Measurements from ENCODE around the gene HACD2. TPM values are rescaled to one million over a fixed set of nuclear protein-coding genes. Genes with fewer than 3 reads are reported as not detected.

The HACD2 gene
- total RNA-seq, 1 donor from 2014 or later, result 17.3 TPM

DNA sequence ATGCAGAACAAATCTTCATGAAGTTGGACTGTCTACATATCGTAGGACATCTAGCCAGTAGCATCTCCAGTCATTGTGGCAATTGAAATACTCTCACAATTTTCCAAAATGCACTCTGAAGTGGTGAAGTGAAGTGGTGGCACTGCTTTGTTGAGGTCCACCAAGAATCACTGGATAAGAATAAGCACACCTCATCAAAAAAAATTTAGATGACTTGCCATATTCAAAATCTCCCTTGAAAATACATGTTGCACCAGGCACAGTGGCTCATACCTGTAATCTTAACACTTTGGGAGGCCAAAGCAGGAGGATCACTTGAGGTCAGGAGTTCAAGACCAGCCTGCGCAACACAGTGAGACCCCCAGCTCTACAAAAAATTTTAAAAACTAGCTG, 12.9 kb downstream of the HACD2 start:
- DNase-seq (ENCODE audit: low read depth), result no peak

DNA sequence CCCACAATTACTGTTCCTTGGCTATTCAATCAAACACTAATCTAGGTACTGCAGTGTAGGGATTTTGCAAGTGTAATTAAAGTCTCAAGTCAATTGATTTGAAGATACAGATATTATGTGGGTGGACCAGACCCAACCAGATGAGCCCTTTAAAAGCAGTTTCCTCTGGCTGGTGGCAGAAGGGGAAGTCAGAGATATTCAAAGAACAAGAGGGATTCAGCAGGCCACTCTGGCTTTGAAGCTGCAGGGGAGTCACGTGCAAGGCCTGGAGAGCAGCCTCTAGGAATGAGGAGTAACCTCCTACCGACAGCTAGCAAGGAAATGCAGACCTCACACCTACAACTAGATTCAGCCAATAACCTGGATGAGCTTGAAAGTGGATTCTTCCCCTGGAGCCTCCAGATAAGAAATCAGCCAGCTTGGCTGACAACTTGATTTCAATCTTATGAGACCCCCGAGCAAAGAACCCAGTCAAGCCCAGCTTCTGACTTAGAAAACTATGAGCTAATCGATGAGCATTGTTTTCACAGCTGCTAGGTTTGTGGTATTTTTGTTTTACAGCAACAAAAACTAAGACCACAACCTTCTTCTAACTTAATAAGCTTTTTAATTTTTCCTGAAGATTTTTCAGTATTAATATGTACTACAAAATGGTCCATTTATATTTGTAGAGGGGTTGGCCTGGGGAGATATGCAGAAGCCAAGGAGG, 13.4 kb downstream of the HACD2 start:
- DNase-seq (ENCODE audit: low read depth), result no peak

DNA sequence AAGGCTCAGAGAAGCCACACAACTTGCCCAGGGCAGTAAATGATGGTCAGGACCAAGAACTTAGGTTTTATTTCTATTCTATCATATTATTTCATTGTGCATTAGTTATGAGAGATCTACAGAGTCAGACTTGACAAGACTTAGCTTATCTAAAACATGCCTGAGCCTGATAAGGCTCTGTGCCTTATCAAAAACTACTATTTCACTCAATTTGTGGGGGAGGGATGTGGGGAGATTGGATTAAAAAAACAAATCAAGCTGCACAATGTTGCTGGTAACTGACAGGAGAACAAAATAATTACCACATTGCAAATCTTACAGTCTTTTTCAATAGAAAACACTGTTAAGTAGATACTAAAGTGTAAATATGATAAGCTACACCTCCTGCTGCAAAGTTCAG, 16.0 kb downstream of the HACD2 start:
- no peak for DNase-seq (ENCODE audit: low read depth)

DNA sequence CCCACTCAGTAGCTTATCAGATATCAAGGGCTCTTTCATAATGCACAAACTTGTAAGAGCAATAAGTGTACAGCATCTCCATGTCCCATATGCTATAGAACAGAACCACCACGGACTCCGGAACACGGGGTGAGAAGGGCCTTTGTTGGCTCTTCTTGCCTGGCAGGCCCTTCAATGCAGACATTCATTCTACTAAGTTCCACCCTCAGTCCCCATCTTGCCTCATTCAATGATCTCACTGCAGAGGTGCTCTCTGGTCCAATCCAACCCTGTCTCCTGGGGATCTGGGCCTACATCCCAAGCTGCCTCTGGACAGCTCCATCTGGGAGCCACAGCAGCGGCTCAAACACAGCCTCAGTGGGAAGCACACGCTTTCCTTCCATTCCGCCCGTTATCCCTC, 16.8 kb downstream of the HACD2 start:
- no peak for DNase-seq (ENCODE audit: low read depth)

DNA sequence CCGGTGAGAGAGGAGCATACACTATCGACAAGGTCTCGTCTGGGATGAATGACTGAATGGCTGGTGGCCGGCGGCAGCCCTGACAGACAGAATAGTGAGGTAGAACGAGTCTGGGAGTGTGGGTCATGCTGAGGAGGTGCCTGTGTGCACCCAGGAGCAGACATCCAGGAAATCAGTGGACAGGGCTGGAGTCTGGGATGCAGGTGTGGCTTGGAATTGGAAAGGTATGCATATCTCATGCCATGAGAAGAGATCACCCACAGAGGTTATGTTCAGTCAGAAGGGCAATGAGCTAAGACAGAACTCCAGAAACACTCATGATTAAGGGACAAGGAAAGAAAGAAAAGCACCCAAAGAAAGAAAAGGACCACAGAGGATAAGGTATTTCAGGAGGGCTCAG, 20.8 kb downstream of the HACD2 start:
- no peak for DNase-seq (ENCODE audit: low read depth)

DNA sequence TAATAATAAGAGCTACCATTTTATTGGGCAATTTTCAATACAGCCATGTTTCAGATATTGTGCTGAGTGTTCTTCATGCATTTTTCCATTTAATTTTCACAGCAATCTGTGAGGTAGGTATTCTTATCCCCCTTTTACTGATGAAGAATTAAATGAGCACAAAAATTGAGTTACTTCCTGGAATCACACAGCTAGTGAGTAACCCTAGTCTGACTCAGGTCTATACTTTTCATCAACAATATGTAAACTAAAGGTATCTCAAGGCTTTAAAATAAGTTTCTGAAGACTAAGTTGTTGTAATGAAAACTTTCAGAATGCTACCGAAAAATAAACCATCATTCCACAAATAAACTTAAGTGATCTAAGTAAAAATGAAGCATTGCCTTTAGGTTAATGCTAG, 22.3 kb downstream of the HACD2 start:
- no peak for DNase-seq (ENCODE audit: low read depth)

DNA sequence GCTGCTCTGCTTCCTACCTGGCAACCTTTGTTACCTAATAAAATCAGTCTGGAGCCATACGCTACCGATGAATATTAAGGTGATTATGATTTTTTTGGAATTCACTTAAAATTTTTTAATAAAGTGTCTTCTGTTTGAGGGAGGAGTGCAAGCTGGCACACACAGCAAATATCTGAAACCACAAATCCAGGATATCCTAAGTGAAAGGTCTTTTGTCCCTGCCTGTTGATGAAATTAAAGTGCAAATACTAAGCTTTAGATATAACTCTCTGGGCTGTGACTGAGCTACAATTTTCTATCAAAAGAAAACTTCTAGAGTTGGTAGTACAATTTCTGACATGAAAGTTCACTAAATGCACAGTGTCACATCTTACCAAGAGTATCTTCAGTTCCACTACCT, 23.7 kb downstream of the HACD2 start:
- no peak for DNase-seq (ENCODE audit: low read depth)

DNA sequence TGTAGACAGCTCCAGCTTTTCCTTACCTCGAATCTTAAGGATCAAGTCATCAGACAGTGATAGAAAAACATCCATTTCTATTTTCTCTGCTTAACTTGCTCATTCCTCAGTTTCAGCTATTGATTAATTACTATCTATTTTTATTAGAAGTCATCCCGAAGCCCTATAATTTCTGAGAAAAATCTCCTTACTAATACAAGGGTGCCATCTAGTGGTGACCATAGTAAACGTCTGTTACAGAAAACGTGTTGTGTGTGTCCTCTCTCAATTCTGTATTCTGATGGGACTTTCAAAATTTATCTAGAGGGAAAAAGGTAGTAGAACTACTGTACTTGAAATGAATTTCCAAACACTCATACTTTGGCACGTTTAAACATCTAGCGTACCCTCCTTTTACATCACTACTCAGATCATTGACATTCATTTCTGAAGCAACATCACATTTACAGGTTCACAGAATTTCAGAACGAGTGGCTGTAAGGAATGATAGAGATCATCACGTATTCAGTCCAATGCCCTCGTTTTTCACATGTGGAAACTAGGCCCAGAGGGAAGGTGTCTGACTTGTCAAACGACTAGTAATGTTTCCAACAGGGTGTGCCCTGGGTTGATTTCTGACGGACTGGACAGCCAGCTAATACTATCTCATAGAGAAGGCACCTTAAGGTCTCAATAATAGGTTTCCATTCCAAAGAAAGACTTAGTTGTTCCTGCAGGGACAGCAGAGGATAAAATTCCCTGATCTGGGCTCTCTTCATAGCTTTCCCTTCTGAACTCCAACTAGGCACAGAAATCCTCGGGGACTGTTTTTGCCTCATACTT, 25.6 kb downstream of the HACD2 start:
- peak; percentile 63 for DNase-seq (ENCODE audit: low read depth)

DNA sequence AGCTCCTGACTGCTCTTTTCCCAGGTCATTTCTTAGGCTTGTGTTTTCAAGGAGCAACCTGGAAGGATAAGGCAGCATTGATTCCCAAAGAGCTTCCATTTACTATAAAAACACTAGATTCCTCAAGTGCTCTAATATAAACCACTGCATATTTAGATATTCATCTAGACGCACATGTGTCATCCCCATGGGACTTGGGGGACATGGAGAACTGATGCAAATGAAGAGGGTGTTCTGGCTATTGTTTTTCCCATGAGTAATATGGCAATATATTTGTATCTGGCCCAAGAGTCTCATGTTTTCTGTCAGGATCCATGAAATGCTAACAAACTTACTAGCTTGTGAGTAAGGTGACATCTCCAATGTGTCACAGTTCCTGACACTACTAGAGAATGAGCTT, 31.3 kb downstream of the HACD2 start:
- DNase-seq (ENCODE audit: low read depth), result no peak

DNA sequence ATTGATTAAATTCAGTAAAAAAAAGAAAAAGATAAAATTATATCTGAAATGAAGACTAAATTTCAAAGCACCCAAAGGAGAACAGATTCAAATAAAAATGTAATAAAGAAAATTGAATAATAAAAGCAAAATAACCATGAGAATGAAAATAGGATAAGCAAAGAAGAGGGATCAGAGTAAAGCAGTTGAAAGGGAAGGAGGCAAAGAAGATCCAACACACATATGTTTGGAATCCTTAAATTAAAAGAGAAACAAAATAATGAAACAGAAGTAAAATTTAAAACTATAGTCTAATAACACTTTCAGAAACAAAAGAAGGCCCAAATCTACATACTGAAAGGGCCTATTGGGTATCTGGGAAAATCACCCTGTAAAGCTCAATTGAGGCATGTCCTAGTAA, 32.1 kb downstream of the HACD2 start:
- DNase-seq (ENCODE audit: low read depth), result no peak

DNA sequence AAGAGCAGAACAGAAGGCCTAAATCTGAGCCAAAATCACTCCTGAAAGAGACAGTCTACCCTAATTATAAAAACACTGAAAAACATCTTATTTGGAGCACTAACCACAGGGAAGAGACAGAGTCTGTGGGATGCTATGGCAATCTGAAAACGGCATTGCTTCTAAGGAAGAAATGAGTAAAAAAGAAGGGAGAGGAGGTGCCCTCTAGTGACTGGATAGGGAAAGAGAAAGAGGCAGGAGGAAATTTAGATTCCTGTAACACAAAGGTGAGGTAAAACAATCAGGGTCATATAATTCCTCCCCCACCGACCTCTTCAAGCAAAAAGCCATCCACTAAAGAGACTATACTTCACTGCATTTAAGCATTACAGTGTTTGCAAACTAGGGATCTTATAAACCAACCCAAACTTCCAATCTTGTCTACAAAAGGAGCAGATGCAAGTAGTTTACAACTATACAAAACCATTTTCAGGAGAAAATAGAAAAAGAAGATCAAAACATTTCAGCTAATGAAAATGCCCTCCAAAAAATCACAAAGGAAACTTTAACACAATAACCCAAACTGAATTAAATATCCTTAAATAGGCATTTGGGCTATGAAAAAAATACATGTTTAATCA, 32.6 kb downstream of the HACD2 start:
- no peak for DNase-seq (ENCODE audit: low read depth)

DNA sequence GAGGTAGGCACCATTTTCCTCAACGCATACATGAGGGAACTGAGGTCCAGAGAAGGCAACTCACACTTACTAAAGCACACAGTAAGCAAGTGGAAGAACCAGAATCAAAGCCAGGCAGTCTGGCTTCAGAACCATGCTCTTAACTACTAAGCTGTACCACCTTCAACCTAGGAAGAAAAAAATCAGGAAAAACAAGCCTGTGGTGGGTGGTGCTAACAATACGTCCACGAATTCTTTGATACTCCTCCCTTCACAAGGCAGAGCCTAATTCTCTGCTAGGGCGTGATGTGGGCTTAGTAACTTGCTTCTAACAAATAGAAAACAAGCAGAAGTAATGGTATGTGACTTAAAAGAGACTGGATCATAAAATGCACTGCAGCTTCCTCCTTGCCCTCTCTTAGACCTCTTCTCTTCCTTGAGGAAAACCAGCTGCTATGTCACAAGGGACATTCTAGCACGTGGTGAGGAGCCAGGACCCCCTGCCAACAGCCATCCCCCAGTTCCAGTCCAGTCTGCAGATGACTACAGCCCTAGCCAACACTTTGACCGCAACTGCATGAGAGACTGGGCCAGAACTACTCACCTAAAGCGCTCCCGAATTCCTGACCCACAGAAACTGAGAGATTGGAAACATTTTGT, 36.9 kb downstream of the HACD2 start:
- no peak for DNase-seq (ENCODE audit: low read depth)

DNA sequence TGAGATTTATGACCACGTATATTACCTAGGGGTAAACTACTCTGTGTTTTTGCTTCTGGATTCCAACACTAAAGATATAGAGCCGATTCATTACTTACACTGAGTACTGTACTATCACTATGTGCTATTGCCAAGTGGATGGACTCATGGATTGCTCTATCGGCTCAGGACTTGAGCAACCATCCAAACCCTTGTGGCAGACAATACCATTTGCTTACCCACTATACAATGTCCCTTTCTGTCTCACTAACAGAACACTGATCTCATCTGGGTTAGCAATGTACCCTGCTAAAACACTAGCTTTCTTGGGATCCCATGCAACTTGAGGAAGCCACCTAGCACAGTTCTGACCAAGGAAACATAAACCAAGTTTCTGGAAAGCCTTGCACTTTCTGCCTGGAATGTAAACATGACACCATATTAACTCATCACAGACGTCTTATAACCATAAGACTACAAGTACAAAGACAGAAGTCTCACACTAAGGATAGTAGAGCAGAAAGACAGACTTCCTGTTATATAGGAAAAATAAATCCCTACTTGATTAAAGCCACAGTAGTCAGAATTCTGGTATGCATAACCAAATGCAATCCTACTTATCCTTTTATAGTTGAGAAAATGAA, 38.6 kb downstream of the HACD2 start:
- DNase-seq (ENCODE audit: low read depth), result no peak

DNA sequence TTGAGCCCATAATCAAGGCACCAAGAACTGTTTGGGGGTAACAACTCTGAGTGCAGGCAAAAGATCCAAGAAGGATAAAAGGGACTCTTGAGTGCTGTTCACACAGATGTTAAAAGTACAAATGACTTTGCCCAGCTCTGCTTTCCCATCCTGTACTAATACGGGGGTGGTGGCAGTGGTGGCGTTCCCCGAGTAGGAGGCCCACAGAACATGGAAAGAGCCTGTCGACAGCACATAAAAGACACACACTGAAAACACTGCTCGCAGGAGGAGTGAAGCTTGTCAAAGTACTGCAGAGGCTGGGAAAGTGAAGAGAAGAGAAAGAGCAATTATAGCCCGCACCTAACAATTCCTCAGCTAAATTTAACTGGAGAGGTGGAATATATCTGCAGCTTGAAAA, 40.9 kb downstream of the HACD2 start:
- DNase-seq (ENCODE audit: low read depth), result no peak

DNA sequence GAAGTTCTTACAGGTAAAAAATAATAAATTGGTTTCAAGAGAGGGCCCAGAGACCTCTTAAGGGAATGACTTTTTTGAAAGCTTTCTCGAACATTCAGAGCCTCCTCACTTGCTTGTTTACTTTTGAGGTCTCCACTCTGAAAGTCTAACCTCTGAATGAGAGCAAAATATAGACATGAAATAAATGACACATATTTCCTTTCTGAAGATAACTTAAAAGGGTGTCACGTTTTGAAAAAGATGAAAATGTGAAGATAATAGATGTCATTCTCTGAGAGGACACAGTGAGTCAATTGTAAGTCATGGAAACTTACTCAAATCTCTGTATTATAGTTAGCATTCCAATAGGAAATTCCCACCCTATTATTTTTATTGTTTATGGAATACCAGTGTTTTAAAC, 44.6 kb downstream of the HACD2 start:
- no peak for DNase-seq (ENCODE audit: low read depth)

DNA sequence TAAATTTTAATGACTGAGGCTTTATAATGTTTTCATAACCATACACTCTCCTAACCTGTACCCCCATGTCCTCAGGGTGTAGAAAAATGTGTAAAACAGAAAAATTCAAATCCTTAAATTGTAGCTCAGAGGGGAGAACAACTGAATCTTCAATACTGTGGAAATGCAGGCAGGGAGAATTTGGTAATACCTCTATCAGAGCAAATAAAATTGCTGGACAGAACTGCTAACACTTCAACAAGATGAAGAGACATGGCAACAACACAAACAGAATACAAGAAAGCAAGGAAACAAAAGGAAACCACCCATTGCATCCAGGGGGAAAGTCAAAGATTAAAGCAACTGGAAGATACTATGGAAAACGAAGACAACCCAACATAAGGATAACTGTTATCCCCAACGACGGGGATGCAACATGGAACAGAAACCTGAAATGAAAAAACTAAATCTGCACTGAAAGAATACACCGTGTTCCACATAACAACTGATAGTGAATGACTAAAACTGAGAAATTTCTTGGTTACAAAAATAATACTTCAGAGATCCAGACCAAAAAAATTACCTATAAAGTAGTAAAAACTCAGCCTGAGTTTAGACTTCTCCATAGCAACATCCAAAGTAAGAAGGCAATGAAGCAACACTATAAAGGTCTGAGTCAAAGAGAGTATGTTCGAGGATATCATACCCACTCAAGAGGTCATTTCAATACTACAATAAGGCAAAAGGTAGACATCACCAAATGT, 48.5 kb downstream of the HACD2 start:
- DNase-seq (ENCODE audit: low read depth), result no peak

DNA sequence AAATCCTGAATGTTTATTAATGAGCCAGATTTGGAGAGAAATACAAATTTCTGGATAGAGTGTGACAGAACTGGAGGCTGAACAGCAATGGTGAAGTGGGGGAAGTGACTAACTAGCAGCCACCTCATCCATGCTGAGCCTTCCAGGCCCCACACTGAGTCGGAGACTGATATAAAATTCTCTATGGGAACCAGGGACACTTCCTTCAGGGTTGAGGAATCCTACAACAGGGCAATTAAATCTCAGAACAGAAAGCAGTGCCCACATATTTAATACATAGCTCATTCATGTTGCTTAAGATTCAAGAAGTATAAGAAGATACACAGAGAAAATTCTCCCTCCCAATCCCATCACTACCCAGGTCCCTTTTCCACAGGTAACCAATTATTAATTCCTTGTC, 49.3 kb downstream of the HACD2 start:
- no peak for DNase-seq (ENCODE audit: low read depth)

DNA sequence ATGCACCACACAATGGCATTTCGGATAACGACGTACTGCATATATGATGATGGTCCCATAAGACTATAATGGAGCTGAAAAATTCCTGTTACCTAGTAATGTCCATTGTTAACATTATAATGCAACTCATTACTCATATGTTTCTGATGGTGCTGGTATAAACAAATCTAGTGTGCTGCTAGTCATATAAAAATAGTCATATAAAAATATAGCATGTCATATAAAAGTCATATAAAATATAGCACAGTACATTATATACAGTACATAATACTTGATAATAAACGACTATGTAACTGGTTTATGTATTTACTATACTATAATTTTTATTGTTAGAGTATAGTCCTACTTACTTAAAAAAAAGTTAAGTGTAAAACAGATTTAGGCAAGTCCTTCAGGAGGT, 50.6 kb downstream of the HACD2 start:
- no peak for DNase-seq (ENCODE audit: low read depth)

DNA sequence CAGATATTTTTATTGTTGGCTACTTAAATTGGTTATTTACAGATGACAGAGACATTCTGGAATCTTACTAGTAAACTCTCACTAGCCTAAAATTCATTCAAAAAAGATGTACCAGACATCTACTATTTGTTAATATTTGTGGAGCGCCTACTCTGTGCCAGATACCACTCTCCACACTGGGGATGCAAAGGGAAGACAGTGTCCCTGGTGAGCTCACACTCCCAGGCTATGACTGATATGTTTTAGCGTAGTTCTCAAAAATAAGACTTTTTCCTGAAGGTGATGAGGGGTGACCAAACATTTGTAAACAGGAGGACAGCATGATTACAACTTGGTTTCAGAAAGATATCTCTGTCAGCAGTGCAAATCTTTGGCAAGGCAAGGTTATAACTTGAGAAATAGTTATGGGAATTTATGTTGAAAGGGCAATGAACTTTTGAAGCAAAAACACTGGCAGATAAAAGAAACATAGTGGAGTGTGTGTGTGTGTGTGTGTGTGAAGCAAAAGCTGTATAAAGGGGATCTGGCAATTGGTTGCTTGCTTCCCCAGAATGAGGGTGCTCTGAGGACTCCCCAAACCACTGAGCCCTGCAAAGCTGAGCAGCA, 51.2 kb downstream of the HACD2 start:
- no peak for DNase-seq (ENCODE audit: low read depth)

DNA sequence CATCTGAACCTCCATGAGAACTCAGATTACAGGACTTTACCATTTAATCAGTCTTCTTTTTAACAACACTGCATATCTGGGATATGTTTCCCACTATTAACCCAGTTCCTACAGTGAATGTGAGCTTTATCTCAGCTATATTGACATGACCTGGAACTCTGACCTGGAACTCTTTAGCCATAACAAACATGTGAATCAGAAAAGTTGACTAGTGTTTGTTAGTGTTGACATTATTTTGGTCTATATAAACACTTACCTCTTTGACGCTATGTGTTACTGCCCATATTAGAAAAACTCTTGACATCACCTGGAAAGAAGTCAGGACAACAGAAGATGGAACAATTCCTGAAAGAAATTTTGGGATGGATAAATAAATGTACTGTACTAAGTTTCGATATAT, 56.7 kb downstream of the HACD2 start:
- DNase-seq (ENCODE audit: low read depth), result no peak
